Measurements from ENCODE around the gene CKMT2.

Gene CKMT2

GRCh38 chr5:81301271-81302015, 68.3 kb downstream of the CKMT2 start, which contains the start of gene ZCCHC9:
Gene ZCCHC9 (plus strand): TSS chr5:81301587. CDS start chr5:81304758, 3,171 bp downstream.
- 0% methylated on average over 49 to 50 of the region's 54 CpGs for WGBS, 2 experiments (ENCODE audit: insufficient coverage in 2 of 2)
- Histone ChIP-seq H3K9me3 (ENCODE audit: control insufficient read depth, low read length) (no peaks in the 10 kb centered on the region), H3K27ac (ENCODE audit: low read depth, low read length, severe bottlenecking) (peak within 1 kb of the TSS; percentile 95), H3K36me3 (ENCODE audit: control insufficient read depth, insufficient read depth, low read length) (peaks cover 14% of the 10 kb centered on the region), H3K4me1 (ENCODE audit: control insufficient read depth, insufficient read depth, low read length, poor library complexity, severe bottlenecking) (peaks cover 6% of the 10 kb centered on the region), H3K4me3 (ENCODE audit: extremely low read depth, insufficient read depth, low read length, poor library complexity, severe bottlenecking) (peak within 1 kb of the TSS; percentile 83)

GRCh38 chr5:81302596-81302995, 69.5 kb downstream of the CKMT2 start:
- 94% methylated on average over 2 of the region's 5 CpGs; no CpG with 5 or more reads in 1 of the 2 experiments for WGBS, 2 experiments (ENCODE audit: insufficient coverage in 2 of 2)
- Histone ChIP-seq H3K4me1 (ENCODE audit: control insufficient read depth, insufficient read depth, low read length, poor library complexity, severe bottlenecking) (peaks cover 6% of the 10 kb centered on the region), H3K36me3 (ENCODE audit: control insufficient read depth, insufficient read depth, low read length) (peaks cover 14% of the 10 kb centered on the region), H3K27ac (ENCODE audit: low read depth, low read length, severe bottlenecking) (no peak overlapping the region), H3K4me3 (ENCODE audit: extremely low read depth, insufficient read depth, low read length, poor library complexity, severe bottlenecking) (peak overlapping the region; percentile 83), H3K9me3 (ENCODE audit: control insufficient read depth, low read length) (no peaks in the 10 kb centered on the region)

GRCh38 chr5:81303563-81303962, 70.4 kb downstream of the CKMT2 start:
- Histone ChIP-seq H3K9me3 (ENCODE audit: control insufficient read depth, low read length) (no peaks in the 10 kb centered on the region), H3K4me1 (ENCODE audit: control insufficient read depth, insufficient read depth, low read length, poor library complexity, severe bottlenecking) (peaks cover 6% of the 10 kb centered on the region), H3K36me3 (ENCODE audit: control insufficient read depth, insufficient read depth, low read length) (peaks cover 17% of the 10 kb centered on the region), H3K4me3 (ENCODE audit: extremely low read depth, insufficient read depth, low read length, poor library complexity, severe bottlenecking) (no peak overlapping the region), H3K27ac (ENCODE audit: low read depth, low read length, severe bottlenecking) (no peak overlapping the region)
- no CpG with 5 or more reads among the region's 1 CpG for WGBS, 2 experiments (ENCODE audit: insufficient coverage in 2 of 2)

GRCh38 chr5:81305785-81306184, 72.7 kb downstream of the CKMT2 start:
- Histone ChIP-seq H3K27ac (ENCODE audit: low read depth, low read length, severe bottlenecking) (no peak overlapping the region), H3K36me3 (ENCODE audit: control insufficient read depth, insufficient read depth, low read length) (peaks cover 27% of the 10 kb centered on the region), H3K4me1 (ENCODE audit: control insufficient read depth, insufficient read depth, low read length, poor library complexity, severe bottlenecking) (no peaks in the 10 kb centered on the region), H3K9me3 (ENCODE audit: control insufficient read depth, low read length) (no peaks in the 10 kb centered on the region), H3K4me3 (ENCODE audit: extremely low read depth, insufficient read depth, low read length, poor library complexity, severe bottlenecking) (no peak overlapping the region)

- Histone ChIP-seq H3K4me3 (ENCODE audit: extremely low read depth, insufficient read depth, low read length, poor library complexity, severe bottlenecking) (no peak overlapping the region), H3K9me3 (ENCODE audit: control insufficient read depth, low read length) (no peaks in the 10 kb centered on the region), H3K36me3 (ENCODE audit: control insufficient read depth, insufficient read depth, low read length) (peaks cover 52% of the 10 kb centered on the region), H3K4me1 (ENCODE audit: control insufficient read depth, insufficient read depth, low read length, poor library complexity, severe bottlenecking) (no peaks in the 10 kb centered on the region), H3K27ac (ENCODE audit: low read depth, low read length, severe bottlenecking) (no peak overlapping the region)
- WGBS, 2 experiments (ENCODE audit: insufficient coverage in 2 of 2), result 100% methylated on average over 1 of the region's 2 CpGs; no CpG with 5 or more reads in 1 of the 2 experiments
Observed at GRCh38 chr5:81308836-81309235, 75.7 kb downstream of the CKMT2 start.

GRCh38 chr5:81310402-81311063, 77.4 kb downstream of the CKMT2 start:
- Histone ChIP-seq H3K36me3 (ENCODE audit: control insufficient read depth, insufficient read depth, low read length) (peaks cover 49% of the 10 kb centered on the region), H3K4me3 (ENCODE audit: extremely low read depth, insufficient read depth, low read length, poor library complexity, severe bottlenecking) (no peak overlapping the region), H3K4me1 (ENCODE audit: control insufficient read depth, insufficient read depth, low read length, poor library complexity, severe bottlenecking) (no peaks in the 10 kb centered on the region), H3K9me3 (ENCODE audit: control insufficient read depth, low read length) (no peaks in the 10 kb centered on the region), H3K27ac (ENCODE audit: low read depth, low read length, severe bottlenecking) (no peak overlapping the region)
- WGBS, 2 experiments (ENCODE audit: insufficient coverage in 2 of 2), result no CpG with 5 or more reads among the region's 1 CpG

GRCh38 chr5:81313278-81313677, 80.2 kb downstream of the CKMT2 start:
- Histone ChIP-seq H3K9me3 (ENCODE audit: control insufficient read depth, low read length) (no peaks in the 10 kb centered on the region), H3K4me3 (ENCODE audit: extremely low read depth, insufficient read depth, low read length, poor library complexity, severe bottlenecking) (no peak overlapping the region), H3K27ac (ENCODE audit: low read depth, low read length, severe bottlenecking) (no peak overlapping the region), H3K4me1 (ENCODE audit: control insufficient read depth, insufficient read depth, low read length, poor library complexity, severe bottlenecking) (no peaks in the 10 kb centered on the region), H3K36me3 (ENCODE audit: control insufficient read depth, insufficient read depth, low read length) (peaks cover 44% of the 10 kb centered on the region)

- Histone ChIP-seq H3K36me3 (ENCODE audit: control insufficient read depth, insufficient read depth, low read length) (peaks cover 42% of the 10 kb centered on the region), H3K4me1 (ENCODE audit: control insufficient read depth, insufficient read depth, low read length, poor library complexity, severe bottlenecking) (no peaks in the 10 kb centered on the region), H3K4me3 (ENCODE audit: extremely low read depth, insufficient read depth, low read length, poor library complexity, severe bottlenecking) (no peak overlapping the region), H3K27ac (ENCODE audit: low read depth, low read length, severe bottlenecking) (no peak overlapping the region), H3K9me3 (ENCODE audit: control insufficient read depth, low read length) (no peaks in the 10 kb centered on the region)
- 93 to 96% methylated on average over 3 of the region's 3 CpGs for WGBS, 2 experiments (ENCODE audit: insufficient coverage in 2 of 2)
Observed at GRCh38 chr5:81313686-81314085, 80.6 kb downstream of the CKMT2 start.

GRCh38 chr5:81314581-81314980, 81.5 kb downstream of the CKMT2 start:
- Histone ChIP-seq H3K9me3 (ENCODE audit: control insufficient read depth, low read length) (no peaks in the 10 kb centered on the region), H3K4me1 (ENCODE audit: control insufficient read depth, insufficient read depth, low read length, poor library complexity, severe bottlenecking) (no peaks in the 10 kb centered on the region), H3K36me3 (ENCODE audit: control insufficient read depth, insufficient read depth, low read length) (peaks cover 42% of the 10 kb centered on the region), H3K4me3 (ENCODE audit: extremely low read depth, insufficient read depth, low read length, poor library complexity, severe bottlenecking) (no peak overlapping the region), H3K27ac (ENCODE audit: low read depth, low read length, severe bottlenecking) (no peak overlapping the region)
- WGBS, 2 experiments (ENCODE audit: insufficient coverage in 2 of 2), result 92 to 93% methylated on average over 3 of the region's 3 CpGs

- H3K9me3 ChIP-seq (ENCODE audit: control insufficient read depth, low read length), result no peaks in the 10 kb centered on the region
- no CpG with 5 or more reads among the region's 1 CpG for WGBS, 2 experiments (ENCODE audit: insufficient coverage in 2 of 2)
- H3K27ac ChIP-seq (ENCODE audit: low read depth, low read length, severe bottlenecking), result no peak overlapping the region
- H3K4me1 ChIP-seq (ENCODE audit: control insufficient read depth, insufficient read depth, low read length, poor library complexity, severe bottlenecking), result no peaks in the 10 kb centered on the region
- H3K4me3 ChIP-seq (ENCODE audit: extremely low read depth, insufficient read depth, low read length, poor library complexity, severe bottlenecking), result no peak overlapping the region
- peaks cover 37% of the 10 kb centered on the region for H3K36me3 ChIP-seq (ENCODE audit: control insufficient read depth, insufficient read depth, low read length)
Observed at GRCh38 chr5:81315336-81315735, 82.2 kb downstream of the CKMT2 start.

GRCh38 chr5:81315830-81316229, 82.7 kb downstream of the CKMT2 start:
- H3K36me3 ChIP-seq (ENCODE audit: control insufficient read depth, insufficient read depth, low read length), result peaks cover 32% of the 10 kb centered on the region
- H3K27ac ChIP-seq (ENCODE audit: low read depth, low read length, severe bottlenecking), result no peak overlapping the region
- H3K4me1 ChIP-seq (ENCODE audit: control insufficient read depth, insufficient read depth, low read length, poor library complexity, severe bottlenecking), result no peaks in the 10 kb centered on the region
- H3K9me3 ChIP-seq (ENCODE audit: control insufficient read depth, low read length), result no peaks in the 10 kb centered on the region
- no peak overlapping the region for H3K4me3 ChIP-seq (ENCODE audit: extremely low read depth, insufficient read depth, low read length, poor library complexity, severe bottlenecking)
- WGBS, 2 experiments (ENCODE audit: insufficient coverage in 2 of 2), result 78 to 100% methylated on average over 1 of the region's 4 CpGs

Measured in mesodermal cell (in vitro differentiated cells).